Measurements from ENCODE around the gene RASGEF1C.

DNA sequence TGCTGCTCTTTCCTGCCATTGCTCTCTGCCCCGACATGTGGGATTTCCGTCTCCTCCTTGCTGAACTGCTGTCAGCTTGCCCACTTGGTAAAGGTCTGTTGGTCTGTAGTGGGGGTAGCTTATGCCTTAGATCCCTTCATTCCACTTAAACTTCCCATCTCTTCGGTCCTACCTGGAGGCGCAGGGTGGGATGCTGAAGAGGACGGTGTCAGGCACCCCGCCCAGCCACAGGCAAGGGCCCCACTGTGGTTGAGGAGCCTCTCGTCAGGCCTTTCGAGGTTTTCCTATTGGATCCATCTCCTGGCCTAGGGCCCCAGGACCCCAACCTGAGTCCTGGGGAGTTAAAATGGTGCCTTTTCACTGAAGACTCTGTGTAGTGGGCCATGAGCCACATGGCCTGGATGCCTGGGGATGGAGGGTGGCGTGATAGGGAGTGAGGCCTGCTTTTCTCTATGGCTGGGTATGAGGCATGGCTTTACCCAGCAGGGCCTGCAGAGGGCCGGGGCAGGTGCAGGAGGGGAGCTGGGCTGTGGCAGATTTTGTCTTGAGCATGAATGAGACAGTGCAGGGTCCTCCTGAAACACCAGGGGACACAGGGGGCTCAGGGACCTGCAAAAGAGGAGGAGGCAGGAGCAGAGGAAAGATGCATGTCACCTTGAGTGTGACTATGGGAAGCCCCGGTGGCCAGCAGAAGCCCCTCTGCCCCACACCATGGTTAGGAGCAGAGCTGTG lies 111.7 kb downstream of the RASGEF1C start:
- TF ChIP-seq, protein P1, sequence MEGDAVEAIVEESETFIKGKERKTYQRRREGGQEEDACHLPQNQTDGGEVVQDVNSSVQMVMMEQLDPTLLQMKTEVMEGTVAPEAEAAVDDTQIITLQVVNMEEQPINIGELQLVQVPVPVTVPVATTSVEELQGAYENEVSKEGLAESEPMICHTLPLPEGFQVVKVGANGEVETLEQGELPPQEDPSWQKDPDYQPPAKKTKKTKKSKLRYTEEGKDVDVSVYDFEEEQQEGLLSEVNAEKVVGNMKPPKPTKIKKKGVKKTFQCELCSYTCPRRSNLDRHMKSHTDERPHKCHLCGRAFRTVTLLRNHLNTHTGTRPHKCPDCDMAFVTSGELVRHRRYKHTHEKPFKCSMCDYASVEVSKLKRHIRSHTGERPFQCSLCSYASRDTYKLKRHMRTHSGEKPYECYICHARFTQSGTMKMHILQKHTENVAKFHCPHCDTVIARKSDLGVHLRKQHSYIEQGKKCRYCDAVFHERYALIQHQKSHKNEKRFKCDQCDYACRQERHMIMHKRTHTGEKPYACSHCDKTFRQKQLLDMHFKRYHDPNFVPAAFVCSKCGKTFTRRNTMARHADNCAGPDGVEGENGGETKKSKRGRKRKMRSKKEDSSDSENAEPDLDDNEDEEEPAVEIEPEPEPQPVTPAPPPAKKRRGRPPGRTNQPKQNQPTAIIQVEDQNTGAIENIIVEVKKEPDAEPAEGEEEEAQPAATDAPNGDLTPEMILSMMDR (IDR thresholded peaks at IDR 0.05) = no peak
- TF ChIP-seq POLR2AphosphoS5 (IDR thresholded peaks at IDR 0.05) (no peak), POLR2A (IDR thresholded peaks at IDR 0.05) (no peak)

All from prostate gland (tissue), 2 donors.